ENCODE measurements around the gene UCK1.

UCK1 gene

GRCh38 chr9:131492070-131492469 lies 39.0 kb downstream of the UCK1 start:
- FAIRE-seq: no peak

- no peak for FAIRE-seq
Observed at GRCh38 chr9:131491001-131491710, 39.9 kb downstream of the UCK1 start.

DNA sequence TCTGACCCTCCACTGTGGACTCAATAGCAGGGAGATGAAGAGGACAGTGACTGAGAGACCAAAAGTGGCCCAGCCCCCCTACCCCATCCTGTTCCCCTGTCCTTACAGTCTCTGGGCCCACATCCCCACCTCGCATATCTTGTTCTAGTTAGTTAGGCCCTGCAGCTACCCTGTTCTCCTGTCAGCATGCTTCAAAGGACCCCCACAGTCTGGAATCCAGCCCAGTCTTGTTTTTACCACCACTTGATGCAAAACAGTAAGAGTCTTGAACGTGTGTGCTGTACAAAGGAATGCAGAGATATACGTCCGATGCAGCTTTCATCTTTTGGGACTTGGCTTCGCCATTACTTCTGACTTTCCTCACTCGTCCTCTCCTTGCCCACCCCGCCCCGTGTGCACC lies 40.5 kb downstream of the UCK1 start:
- no peak for FAIRE-seq

- FAIRE-seq: no peak
Observed at GRCh38 chr9:131487621-131488031, 43.4 kb downstream of the UCK1 start.

GRCh38 chr9:131487001-131487400 lies 44.1 kb downstream of the UCK1 start:
- FAIRE-seq: no peak

- no peak for FAIRE-seq
Observed at GRCh38 chr9:131485728-131486422, 45.2 kb downstream of the UCK1 start.

GRCh38 chr9:131485206-131485605 lies 45.9 kb downstream of the UCK1 start:
- FAIRE-seq: no peak

DNA sequence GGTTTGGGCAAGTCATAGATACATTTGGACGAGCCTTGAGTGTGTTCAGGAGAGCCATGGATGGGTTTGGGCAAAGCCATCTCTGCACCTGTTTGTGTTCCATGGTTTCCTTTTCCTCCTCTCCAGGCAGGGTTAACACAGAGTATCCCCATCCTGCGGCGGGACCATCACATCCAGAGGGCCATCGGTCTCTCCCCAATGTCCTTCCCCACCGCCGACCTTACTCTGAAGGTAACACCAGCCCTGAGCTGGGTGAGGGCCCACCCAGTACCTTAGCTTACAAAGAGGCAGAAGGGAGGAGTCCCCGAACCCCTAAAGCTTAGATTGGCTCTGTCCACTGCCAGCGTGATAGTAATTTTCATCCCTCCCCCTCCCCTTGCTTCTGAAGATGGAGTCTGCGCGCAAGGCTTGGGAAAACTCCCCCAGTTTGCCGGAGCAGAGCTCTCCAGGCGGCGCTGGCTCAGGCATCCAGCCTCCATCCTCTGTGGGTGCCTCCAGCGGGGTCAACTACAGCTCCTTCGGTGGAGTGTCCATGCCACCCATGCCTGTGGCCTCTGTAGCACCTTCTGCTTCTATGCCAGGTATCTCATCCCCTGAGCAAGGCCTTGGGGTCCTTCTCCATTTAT lies 46.4 kb downstream of the UCK1 start:
- FAIRE-seq: no peak

GRCh38 chr9:131484051-131484445 lies 47.0 kb downstream of the UCK1 start:
- FAIRE-seq: no peak

GRCh38 chr9:131483319-131484050 lies 47.6 kb downstream of the UCK1 start:
- no peak for FAIRE-seq

GRCh38 chr9:131482343-131483006 lies 48.6 kb downstream of the UCK1 start:
- no peak for FAIRE-seq

DNA sequence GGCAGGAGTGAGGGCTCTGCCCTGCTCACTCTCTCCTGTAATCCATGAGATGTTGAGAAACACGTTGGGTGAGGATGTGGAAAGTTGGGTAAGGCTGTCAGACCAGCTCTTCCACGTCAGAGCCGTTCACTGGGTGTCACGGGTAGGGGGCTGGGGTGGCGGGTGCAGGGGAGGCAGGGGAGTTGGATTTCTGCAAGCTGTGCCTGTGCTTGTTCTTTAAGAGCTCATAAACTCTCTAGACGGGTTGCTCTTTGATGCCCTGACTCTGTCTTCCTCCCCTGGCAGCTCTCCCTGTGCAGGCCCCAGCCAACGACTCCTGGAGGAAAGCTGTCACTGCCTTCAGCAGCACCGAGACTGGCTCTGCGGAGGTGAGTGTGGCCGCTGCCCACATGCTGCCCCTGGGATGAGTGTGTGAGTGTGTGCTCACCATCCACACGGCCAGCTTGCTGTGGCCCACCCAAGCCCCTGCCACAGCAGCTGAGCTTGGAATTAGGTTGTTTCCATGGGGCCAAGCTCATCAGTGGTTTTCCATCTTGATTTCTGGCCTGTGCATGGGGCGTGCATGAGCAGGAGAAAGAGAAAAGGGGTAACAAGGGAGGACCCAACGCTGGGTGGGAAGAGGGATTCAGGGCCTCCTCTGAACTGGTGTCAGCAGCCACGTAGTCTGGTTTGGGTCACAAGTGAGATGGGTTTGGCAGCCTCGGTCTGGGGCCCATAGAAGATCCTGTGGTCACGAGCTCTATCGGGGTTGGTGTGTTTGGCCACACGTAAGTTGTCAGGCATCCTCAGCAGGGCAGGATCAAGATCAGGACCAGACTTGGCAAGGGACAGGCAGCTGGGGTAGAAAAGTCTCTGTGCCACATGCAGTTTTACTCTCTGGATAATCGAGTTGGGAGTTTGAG lies 49.4 kb downstream of the UCK1 start:
- no peak for FAIRE-seq

DNA sequence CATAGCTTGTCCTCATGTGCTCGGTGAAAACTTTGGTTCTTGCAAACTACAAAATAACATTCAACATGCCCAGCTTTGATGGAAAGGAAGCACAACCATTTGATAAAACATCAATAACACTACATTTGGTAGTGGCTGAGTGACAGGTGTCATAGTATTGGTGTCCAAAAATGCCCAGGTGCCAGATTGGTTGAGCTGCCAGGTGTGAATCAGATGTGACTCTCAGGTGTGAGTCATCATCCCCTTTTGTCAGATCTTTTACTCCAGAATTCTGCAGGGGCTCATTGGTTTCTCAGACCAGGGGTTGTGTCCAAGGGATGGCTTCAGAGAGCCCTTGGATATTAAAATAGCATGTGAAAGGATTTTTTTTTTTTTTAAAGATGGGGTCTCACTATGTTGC lies 50.8 kb downstream of the UCK1 start:
- no peak for FAIRE-seq

DNA sequence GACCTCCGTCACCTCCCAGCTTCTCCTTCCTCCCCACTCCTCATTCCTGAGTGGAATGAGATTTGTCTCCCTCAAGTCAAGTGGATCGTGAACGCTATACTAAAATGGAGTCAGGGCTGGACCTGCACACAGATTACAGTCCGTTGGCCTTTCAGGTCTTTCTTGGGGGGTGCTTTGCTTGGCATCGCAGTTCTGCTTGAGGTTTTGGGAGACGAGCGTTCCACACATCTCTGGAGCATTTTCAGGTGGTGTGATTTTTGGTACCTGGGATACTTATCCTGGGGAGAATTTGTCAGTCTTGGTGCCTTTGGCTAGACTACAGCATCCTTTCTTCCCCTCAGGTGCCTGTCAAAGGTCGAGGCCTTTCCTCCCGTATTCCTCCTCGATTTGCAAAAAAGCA lies 52.2 kb downstream of the UCK1 start:
- FAIRE-seq: no peak

DNA sequence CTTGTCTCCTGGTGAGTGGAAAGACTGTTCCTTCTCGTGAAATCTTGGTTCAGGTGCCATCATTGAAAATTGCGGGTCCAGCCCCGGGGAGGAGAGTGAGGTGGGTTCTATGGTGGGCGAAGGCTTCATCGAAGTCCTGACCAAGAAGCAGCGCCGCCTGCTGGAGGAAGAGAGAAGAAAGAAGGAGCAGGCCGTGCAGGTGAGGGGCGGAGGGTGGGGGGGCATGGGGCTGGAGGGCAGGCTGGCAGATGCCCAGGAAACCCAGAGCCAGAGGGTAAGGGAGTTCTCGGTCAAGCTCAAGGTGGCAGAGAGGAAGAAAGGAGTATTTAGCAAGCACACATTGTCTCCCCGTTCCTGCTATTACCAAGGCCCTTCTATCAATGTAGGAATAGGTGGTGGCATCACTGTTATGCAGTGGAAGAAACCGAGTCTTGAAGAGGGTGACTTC lies 52.6 kb downstream of the UCK1 start:
- no peak for FAIRE-seq

GRCh38 chr9:131477816-131478419 lies 53.1 kb downstream of the UCK1 start:
- FAIRE-seq: no peak

- FAIRE-seq: no peak
Observed at GRCh38 chr9:131477367-131477766, 53.7 kb downstream of the UCK1 start.

DNA sequence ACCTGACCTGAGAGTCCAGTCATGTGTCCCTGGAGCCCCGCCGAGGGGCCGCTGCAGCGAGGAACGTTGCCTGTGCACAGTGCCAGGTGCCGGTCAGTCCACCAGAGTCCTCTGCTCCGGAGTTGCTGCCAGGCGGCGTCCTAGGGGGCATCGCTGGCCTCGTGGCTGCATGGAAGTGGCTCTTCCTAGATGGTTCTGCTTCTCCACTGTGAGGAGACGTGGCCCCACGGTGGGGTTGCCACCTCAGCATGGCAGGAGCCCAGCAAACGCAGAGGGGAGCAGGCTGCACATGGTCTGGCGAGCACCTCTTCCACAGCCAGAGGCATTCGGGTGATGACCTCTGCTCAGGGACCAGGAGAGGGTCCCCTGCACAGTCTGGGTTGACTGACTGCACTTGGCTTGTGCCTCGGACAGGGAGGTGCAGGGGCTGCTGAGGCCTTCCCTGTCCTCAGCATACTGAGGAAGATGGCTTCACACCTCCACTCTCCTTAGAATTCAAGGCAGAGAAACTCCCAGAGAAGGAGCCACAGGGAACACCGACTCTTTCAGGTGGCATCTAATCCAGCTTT lies 54.2 kb downstream of the UCK1 start:
- no peak for FAIRE-seq

- FAIRE-seq: no peak
Observed at GRCh38 chr9:131475956-131476776, 54.9 kb downstream of the UCK1 start.

All from A204.1 (cell line).